ENCODE measurements around the gene STARD13.
"Not testable (repeated sequence)": the region's sequence is repeated elsewhere in the genome, so short reads cannot be mapped to it uniquely, and the experiment has no call there.

Gene STARD13

DNA sequence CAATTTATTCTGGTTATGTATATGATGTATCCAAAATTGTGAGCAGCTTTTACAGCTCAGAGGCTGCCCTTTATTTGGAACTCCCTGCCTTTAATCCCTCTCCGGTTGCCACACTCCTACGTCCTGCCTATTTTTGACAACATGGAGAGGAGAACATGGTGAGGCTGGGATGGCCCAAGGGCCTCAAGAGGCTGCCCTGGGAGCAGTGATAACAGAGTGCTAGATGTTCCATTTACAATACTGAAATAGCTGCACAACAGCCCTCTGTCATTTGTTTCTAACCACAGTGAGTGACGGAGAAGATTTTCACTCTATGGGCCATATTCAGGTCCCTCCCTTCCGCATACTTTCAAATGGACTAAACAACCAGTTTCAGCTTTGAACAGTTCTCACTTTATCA is 33.4 kb downstream of the STARD13 start:
- DNase-seq (ENCODE audit: low read depth, low spot score), result no peak

DNA sequence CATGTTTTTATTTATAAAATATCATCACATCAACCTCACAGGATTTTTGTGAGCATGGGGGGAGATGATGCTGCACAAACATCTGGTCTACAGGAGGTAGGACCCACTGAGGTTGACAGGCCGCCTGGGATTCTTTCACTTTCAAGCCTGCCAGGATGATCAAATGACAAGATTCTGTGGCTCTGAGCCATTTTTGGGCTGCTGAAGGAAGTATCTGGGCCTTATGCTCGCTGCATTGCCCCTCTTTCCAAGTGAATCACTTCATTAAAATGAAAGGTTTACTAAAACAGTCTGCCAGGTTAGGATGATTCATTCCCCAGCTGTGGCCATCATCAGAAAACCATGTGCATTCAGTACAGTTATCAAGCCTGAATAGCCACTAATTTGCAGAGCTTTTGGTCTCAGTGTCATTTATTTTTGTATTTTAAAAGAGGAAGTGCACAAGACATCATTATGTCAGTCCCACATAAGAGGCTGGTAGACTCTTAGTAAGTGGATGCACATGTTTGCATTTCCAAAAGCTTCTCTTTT is 34.4 kb downstream of the STARD13 start:
- no peak for DNase-seq (ENCODE audit: low read depth, low spot score)

GRCh38 chr13:33250609-33251008 is 34.9 kb downstream of the STARD13 start:
- no peak for DNase-seq (ENCODE audit: low read depth, low spot score)

- no peak for DNase-seq (ENCODE audit: low read depth, low spot score)
Observed at GRCh38 chr13:33249894-33250293, 35.7 kb downstream of the STARD13 start.

DNA sequence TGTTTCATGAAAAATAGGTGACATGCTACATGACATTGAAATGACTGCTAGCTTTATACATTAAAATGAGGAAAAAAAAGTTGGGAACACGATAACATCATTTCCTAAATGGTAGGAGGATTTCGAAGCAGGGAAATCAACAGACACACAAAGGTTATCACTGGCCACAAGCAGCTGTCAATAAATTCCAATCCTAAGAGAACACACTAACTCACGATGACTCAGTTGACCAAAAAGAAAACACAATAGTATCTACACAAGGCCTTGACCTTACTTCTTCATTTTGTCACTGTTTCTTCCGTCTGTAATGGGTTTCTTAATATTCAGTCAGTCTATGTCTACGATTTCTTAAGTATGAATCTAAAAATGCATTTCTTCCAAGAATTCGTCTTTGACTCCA is 36.5 kb downstream of the STARD13 start:
- DNase-seq (ENCODE audit: low read depth, low spot score), result no peak

- no peak for DNase-seq (ENCODE audit: low read depth, low spot score)
Observed at GRCh38 chr13:33245505-33246158, 39.9 kb downstream of the STARD13 start.

DNA sequence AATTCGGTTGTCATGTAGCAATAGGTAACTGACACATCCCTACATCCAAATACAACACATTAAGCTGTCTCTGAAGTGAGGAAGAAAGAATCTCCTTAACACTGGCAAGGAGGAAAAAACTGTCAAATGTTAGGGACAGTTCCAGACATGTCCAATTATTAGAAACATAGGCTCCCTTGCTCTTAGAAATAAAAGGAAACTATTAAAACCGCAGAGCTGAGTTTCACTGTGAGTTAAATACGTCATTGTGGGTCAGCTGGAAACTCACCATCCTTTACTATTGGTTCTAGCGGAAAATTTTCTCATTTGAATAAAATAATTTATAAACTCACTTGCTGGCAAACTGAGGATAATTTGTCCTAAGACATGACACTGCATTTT is 40.7 kb downstream of the STARD13 start:
- DNase-seq (ENCODE audit: low read depth, low spot score), result no peak

DNA sequence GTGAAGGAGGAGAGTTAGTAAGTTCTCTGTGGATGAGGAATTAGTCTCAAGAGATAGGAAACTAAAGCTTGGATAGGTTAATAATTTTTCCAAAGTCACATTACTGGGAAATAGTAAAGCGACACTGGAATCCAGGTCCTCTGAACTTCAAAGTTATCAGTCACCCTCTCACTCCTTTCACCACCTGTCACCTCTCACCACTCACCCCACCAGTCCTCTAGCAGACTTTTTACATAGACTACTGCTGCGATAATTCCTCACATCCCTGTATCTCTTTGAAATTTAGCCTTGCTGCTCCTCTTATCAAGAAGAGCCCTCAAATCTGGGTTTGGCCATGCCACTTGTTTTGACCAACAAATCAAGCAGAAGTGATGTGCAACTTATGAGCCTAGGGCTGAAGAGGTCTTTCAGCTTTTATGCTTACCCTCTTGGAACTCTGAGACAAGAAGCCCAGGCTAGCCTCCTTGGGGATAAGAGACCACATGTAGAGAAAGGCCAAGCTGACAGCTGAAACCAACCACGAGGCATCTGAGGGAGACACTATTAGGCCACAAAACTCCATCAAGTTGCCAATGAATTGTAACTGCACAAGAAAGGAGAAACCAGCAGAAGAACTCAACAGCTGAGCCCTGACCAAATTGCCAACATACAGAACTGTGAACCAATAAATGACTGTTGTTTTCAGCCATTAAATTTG is 41.2 kb downstream of the STARD13 start:
- no peak for DNase-seq (ENCODE audit: low read depth, low spot score)

- no peak for DNase-seq (ENCODE audit: low read depth, low spot score)
Observed at GRCh38 chr13:33242984-33243617, 42.5 kb downstream of the STARD13 start.

GRCh38 chr13:33242372-33242771 is 43.2 kb downstream of the STARD13 start:
- DNase-seq (ENCODE audit: low read depth, low spot score), result not testable (repeated sequence)

DNA sequence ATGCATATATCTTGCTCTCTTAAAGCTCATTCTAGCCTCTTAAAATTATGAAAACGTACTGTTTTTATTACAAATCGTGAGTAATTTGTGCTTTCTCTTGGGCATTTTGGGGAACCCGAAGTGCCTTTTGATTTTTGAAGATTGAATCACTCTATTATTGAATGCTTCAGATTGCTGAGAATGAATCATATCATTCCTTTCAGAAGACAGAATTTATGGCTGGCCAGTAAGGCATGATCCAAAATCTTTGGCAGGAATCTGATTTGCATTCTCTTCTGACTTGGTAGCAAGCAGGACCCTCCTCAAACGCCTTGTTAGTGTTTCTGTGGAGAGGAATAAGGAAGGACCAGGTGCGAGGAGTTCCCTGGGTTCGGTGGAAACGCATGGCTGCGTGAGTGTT is 49.5 kb downstream of the STARD13 start:
- DNase-seq (ENCODE audit: low read depth, low spot score), result no peak

DNA sequence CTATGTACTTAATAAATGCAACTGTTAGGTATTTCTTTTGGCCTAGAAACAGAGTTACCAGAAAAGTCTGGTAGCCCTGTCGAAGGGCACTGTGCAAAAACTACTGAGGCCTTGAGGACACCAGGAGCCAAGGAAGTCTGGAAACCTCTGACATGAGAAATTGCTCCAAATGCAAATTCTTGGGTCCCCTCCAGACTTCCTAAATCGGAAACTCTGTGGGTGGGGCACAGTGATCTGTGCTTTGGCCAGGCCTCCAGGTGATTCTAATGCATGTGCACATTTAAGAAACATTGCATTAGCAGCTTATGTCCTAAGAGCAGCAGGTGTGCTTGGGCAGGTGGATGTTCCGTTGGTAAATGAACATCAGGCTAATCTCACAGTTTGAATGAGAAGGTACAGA is 50.0 kb downstream of the STARD13 start:
- DNase-seq (ENCODE audit: low read depth, low spot score), result no peak

- no peak for DNase-seq (ENCODE audit: low read depth, low spot score)
Observed at GRCh38 chr13:33235078-33235477, 50.5 kb downstream of the STARD13 start.

- DNase-seq (ENCODE audit: low read depth, low spot score), result no peak
Observed at GRCh38 chr13:33233547-33233946, 52.0 kb downstream of the STARD13 start.

DNA sequence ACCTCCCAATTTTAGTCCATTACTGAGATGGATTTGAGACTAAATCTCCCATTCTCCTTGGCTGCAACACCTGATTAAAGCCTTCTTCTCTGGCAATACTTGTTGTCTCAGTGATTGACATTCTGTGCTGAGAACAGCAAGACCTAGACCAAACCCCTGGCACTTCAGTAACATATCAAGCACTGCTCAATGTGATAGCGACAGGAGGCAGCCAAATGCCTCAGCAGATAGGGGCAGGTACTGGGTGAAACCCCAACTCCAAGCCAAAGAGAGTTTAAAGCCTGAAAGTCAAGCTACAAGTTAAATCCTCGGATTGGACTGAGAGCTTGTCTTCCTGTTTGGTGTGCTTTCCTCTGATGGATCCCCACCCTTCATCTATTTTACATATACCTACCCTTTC is 52.7 kb downstream of the STARD13 start:
- no peak for DNase-seq (ENCODE audit: low read depth, low spot score)

GRCh38 chr13:33231339-33231738 is 54.2 kb downstream of the STARD13 start:
- no peak for DNase-seq (ENCODE audit: low read depth, low spot score)

GRCh38 chr13:33230178-33230881 is 55.2 kb downstream of the STARD13 start:
- DNase-seq (ENCODE audit: low read depth, low spot score), result no peak

DNA sequence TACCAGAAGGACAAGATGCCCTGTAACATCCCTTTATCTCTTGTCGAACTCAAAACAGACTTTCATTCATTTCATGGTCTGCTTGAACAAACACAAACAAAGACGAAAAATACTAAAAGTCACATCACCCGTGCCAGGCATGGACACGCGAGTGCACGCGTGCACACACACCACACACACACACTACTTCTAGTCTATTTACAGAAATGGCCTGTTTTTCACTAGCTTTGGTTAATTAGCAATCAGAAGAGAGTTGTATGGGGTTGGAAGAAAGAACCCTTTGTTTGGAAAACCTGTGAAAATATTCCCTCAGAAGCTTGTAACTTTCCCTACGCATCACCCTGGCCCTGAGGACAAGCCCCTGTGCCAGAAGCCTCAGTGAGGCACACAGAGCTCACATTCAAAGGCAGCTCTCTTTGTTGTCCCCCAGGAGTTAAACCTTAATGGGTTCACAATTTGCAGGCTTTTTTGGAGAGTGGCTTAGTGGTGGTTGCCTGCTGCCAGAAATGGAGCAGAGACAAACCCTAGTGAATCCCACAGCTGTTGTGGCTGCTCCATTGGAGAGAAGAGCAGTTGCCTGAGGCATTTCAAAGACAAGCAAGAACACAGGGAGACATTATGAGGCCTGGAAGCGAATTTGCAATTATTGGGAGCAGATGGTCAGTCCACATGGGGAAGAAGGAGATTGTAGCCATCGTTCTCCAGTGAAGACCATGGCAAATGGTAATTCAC is 55.9 kb downstream of the STARD13 start:
- DNase-seq (ENCODE audit: low read depth, low spot score), result no peak

DNA sequence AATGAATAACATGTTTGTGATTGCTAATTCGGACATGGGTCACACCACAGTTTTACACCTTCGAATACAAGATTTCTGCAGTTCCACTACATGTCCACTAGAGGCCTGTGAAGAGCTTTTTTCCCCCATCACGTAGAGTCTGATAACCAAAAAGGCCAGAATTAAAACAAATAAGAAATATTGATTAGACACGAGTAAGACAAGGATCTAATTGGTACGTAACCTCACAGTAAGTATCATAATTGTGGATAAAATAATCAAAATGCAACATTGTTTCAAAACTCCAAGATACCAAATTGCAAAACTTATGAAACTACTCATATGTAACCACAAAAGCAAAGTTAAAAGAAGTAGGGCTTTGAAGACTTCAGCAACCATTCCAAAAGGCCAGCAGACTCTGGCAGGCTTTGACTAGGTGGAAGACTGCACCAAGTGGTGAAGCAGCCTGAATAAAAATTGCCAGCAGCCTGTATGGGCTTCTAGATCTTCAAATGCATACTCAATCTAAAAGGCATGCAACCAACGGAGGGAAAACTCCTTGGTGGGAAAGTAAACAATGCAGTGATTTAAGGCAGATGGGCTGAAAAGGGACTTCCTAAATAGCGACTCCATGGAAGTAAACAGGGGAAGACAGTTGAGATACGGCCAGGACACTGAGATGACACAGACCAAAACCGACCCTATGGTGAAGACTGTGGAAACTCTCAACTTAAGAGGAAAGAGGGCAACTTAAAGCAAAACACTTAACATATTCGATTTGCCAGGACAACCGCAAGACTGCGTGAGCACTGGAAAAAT is 56.7 kb downstream of the STARD13 start:
- DNase-seq (ENCODE audit: low read depth, low spot score), result no peak

GRCh38 chr13:33227927-33228647 is 57.5 kb downstream of the STARD13 start:
- no peak for DNase-seq (ENCODE audit: low read depth, low spot score)

Data from activated CD4-positive, CD25-positive, alpha-beta regulatory T cell treated with anti-CD3 and anti-CD28 coated beads, Interleukin-2, amount 50 U/mL, for 16 hours (primary cell).